Measurements from ENCODE around the gene FIG4.
"Not testable (repeated sequence)": the region's sequence is repeated elsewhere in the genome, so short reads cannot be mapped to it uniquely, and the experiment has no call there.

The FIG4 gene

DNA sequence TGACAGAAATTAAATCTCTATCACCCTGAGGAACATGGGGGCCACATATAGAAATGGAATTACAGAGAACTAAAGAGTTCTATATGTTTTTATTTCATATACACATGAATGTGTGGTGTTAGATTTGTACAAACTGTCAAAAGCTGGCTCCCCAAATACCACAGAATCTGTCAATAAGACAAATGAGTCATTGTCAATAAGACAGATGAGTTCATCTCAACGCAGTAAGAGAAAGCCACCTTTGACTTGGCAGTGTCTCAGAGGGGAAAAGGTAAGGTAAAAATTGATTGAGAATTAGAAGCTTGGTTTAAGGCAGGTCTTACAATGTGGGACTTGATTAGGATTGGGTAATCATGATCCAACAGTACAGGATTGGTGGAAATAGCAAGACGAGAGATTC lies 162.9 kb downstream of the FIG4 start:
- no peak for DNase-seq (ENCODE audit: low read depth in 3 of 3)

GRCh38 chr6:109854541-109855308 lies 163.6 kb downstream of the FIG4 start:
- no peak for DNase-seq (ENCODE audit: low read depth in 3 of 3)

DNA sequence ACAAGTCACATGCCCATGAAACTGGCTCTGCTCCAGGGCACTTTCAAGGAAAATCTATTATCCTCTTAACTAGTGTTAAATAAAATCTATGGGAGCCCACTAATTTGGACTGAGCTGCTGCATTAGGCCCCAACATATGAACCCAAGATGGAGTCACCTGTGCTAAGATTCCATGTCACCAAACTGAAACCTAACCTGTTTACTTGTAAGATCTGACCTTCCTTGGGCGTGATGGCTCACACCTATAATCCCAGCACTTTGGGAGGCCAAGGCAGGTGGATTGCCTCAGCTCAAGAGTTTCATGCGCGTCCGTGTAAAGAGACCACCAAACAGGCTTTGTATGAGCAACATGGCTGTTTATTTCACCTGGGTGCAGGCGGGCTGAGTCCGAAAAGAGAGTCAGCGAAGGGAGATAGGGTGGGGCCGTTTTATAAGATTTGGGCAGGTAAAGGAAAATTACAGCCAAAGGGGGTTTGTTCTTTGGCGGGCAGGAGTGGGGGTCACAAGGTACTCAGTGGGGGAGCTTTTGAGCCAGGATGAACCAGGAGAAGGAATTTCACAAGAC lies 164.5 kb downstream of the FIG4 start:
- DNase-seq (ENCODE audit: low read depth in 3 of 3) = not testable (repeated sequence)

DNA sequence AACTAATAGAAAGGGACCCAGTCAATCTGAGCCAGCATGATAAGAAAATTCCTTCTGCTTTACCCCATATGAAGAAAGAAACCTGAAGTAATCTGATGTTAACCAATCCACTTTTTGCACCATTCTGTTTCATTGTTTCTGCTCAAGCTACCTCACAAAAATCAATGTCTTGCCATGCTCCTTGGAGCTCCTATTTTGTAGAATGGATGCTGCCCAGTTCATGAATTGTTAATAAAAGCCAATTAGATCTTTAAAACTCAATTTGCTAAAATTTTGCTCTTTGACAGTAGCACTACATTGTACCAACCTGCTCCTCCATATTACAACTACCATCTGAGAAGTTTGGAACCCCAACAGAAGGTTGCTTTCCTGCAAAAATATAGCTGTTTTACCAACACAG lies 170.8 kb downstream of the FIG4 start:
- no peak for DNase-seq (ENCODE audit: low read depth in 3 of 3)

DNA sequence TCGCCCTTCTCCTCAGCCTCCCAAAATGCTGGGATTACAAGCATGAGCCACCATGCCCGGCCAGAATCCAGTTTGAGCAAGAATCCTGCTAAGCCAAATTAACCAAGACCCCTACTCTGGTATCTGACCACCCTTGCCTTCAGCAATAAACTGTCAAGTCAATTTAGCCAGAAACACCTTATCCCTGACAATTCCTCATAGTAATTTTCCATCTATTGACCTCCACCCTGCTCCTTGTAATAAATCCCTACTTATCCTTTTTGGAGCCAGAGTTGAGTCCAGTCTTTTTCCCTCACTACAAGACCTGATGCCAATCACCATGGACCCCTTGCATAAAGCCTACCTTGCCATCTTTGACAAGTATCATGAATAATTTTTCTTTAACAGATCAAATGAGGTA lies 173.0 kb downstream of the FIG4 start:
- DNase-seq (ENCODE audit: low read depth in 3 of 3) = no peak

- no peak for DNase-seq (ENCODE audit: low read depth in 3 of 3)
Observed at GRCh38 chr6:109865968-109866367, 174.9 kb downstream of the FIG4 start.

- DNase-seq (ENCODE audit: low read depth in 3 of 3) = no peak
Observed at GRCh38 chr6:109867009-109867969, 176.2 kb downstream of the FIG4 start.

GRCh38 chr6:109867970-109868358 lies 176.9 kb downstream of the FIG4 start:
- DNase-seq (ENCODE audit: low read depth in 3 of 3) = no peak

DNA sequence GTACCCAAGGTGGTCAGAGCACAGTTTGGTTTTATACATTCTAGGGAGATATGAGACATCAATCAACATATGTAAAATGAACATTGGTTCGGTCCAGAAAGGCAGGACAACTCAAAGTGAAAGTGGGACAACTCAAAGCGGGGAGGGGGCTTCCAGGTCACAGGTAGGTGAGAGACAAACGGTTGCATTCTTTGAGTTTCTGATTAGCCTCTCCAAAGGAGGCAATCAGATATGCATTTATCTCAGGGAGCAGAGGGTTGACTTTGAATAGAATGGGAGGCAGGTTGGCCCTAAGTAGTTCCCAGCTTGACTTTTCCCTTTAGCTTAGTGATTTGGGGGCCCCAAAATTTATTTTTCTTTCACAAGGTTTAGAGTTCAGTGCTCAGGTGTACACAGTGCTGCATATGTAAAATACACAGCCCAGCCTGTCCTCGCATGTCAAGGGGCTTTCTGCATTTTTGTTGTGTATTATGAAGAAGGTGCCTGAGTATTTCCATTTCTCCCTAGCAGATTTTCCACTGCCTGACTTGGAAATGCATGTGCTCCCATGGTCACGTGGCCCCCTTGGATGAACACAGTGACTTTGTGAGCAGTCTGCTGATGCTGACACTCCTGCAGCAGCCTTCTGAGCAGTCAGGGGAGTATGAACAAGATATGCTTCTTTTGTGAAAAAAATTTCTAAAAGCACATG lies 178.4 kb downstream of the FIG4 start:
- not testable (repeated sequence) for DNase-seq (ENCODE audit: low read depth in 3 of 3)

DNA sequence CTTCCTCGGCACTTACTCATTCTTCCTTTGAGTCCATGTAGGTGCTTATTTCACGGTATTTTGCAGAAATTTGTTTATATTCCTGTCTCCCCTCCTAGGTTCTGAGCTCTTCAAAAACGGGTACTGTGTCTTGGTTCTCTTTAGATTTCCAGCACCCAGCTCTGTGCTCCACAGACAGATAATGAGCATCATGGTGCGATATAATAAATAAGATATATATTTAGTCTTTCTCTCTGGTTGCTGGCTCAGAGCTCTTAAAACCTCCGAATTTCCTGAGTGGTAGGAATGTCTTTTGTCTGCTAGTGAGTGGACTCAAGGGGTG lies 179.0 kb downstream of the FIG4 start:
- DNase-seq (ENCODE audit: low read depth in 3 of 3) = no peak

DNA sequence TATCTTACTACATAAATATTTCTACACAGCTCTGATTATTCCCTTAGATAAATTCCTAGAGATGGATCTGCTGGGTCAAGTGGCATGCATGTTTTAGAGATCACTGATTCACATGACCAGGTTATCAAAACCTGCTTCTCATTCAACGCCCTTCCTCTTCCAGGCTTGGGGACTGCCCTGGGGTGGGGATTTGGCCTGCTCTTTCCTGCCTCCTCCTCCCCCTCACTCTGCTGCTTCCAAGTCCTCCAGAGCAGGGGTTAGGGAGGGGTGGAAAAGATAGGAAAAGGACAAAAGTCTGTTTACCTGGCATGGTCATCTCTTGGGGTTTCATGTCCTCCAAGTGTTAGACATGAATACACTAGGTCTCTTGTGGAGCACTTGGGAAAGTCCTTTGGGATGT lies 181.5 kb downstream of the FIG4 start:
- no peak for DNase-seq (ENCODE audit: low read depth in 3 of 3)

DNA sequence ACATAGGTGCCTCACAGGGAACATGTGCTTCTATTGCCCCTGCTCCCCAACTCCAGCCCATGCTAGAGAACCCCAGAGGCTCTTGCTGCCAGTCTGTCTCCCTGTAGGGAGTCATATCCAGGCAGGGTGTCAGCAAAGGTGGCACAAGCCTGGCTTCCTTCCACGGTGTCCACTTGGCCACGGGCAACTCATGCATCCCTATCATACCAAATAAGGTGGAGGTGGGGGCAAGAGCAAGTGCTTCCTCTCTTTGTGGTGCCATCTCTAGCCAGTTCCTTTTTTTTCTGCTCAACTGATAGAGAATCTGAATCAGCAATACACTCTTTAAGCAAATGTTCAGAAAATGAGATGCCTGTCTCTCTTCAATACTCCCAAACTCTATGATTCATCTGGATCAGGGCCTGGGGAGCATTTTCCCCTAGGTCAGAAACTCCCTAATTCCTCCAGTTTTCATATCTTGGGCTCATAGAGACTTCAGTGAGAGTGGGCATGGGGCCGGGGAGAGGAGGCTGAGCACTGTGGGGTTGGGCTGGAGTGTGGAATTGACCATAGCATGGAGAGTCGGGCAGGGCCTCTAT lies 182.0 kb downstream of the FIG4 start:
- DNase-seq (ENCODE audit: low read depth in 3 of 3) = no peak

DNA sequence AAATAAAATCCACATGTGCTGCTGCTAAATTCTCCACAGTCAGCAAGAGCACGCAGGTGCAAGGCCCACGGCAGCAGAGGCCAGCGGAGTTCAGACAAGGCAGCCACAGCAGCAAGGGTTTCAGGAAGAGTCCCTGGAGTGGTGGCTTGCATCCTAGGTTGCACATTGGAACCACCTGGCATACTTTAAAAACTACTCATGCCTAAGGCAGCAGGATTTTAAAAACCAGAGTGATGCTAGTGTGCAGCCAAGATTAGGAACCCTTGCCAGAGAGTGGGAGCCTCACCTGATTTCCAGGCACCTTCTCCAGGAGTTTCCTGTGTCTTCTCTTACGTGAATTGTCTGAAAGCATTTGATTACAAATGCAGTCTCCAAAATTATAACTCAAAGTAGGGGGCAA lies 183.0 kb downstream of the FIG4 start:
- DNase-seq (ENCODE audit: low read depth in 3 of 3) = no peak

DNA sequence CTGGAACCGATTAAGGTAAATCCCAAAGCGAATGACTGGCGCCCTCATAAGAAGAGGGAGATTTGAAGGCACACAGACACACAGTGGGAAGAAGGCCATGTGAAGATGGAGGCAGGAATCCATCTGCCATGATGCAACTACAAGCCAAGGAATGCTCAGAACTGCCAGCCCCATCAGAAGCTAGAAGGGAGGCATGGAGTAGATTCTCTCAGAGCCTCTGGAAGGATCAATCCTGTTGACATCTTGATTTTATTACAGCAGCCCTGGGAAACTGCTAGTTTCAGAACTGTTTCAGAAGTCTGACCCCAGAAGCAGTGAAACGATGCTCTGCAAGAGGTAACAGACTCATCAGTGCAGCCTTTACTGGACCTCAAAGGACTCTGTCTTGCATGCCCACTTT lies 183.5 kb downstream of the FIG4 start:
- DNase-seq (ENCODE audit: low read depth in 3 of 3) = no peak

Measured in stimulated activated CD4-positive, alpha-beta T cell treated with anti-CD3 and anti-CD28 coated beads, TNF-alpha, amount 100 ng/mL, for 24 hours (primary cell).